T-helper 17 cell (primary cell): Measurements from ENCODE around the gene ENGASE. TPM values are rescaled to one million over a fixed set of nuclear protein-coding genes. Genes with fewer than 3 reads are reported as not detected.

Source experiments
- ATAC-seq: fragments of 150-1000 bp; cut with Tn5 transposase; 2 replicates; pipeline ENCODE4 v1.10.0; 2021; ENCODE audit warnings: mild to moderate bottlenecking, moderate library complexity
- DNase-seq, 3 donors: peaks; one replicate each; pipeline versions ENCODE4 v3.0.0 to v3.0.0-alpha.2; 2020 to 2021
- H3K9me3 ChIP-seq: one replicate; pipeline ENCODE4 v1.7.0; 2013; ENCODE audit warnings: low read length, mild to moderate bottlenecking; ENCODE audit not compliant: control insufficient read depth, poor library complexity, severe bottlenecking
- H3K27ac Mint-ChIP-seq: one replicate; pipeline ENCODE4 v1.8.0; 2022; ENCODE audit warnings: mild to moderate bottlenecking, moderate library complexity, mixed read lengths
- H3K27me3 Mint-ChIP-seq: one replicate; pipeline ENCODE4 v1.8.0; 2022; ENCODE audit warnings: mixed read lengths
- H3K36me3 Mint-ChIP-seq: one replicate; pipeline ENCODE4 v1.8.0; 2022; ENCODE audit warnings: low read depth, mixed read lengths
- H3K4me1 Mint-ChIP-seq: one replicate; pipeline ENCODE4 v1.8.0; 2022; ENCODE audit warnings: mild to moderate bottlenecking, mixed read lengths
- H3K4me3 Mint-ChIP-seq: one replicate; pipeline ENCODE4 v1.8.0; 2022; ENCODE audit warnings: mild to moderate bottlenecking, moderate library complexity, mixed read lengths
- total RNA-seq, 4 donors: library from RNA in 2 of 4; stranded (reverse) in 2 of 4; gene quantifications; one replicate each; pipeline ENCODE4 v1.2.3 and lab custom pipeline; 2022 to 2026

The ENGASE gene
- total RNA-seq, 2 donors from 2014 or later, result 56.2 to 60.1 TPM

- H3K4me3 Mint-ChIP-seq, result no peak overlapping the region
- H3K9me3 ChIP-seq, result no peaks in the 10 kb centered on the region
- peaks cover 38% of the 10 kb centered on the region for H3K27me3 Mint-ChIP-seq
- H3K27ac Mint-ChIP-seq, result peak overlapping the region; percentile 63
- ATAC-seq (no peak), DNase-seq (no peak)
- H3K36me3 Mint-ChIP-seq, result no peaks in the 10 kb centered on the region
- peaks cover 5% of the 10 kb centered on the region for H3K4me1 Mint-ChIP-seq
These were observed 16.6 kb downstream of the ENGASE start for GRCh38 chr17:79091226-79091670.

- H3K9me3 ChIP-seq, result no peaks in the 10 kb centered on the region
- no peak for DNase-seq
- Mint-ChIP-seq H3K27ac (peak overlapping the region; percentile 63), H3K36me3 (no peaks in the 10 kb centered on the region), H3K4me3 (no peak overlapping the region), H3K27me3 (peaks cover 42% of the 10 kb centered on the region), H3K4me1 (peaks cover 5% of the 10 kb centered on the region)
- ATAC-seq, result no peak
These were observed 17.9 kb downstream of the ENGASE start for GRCh38 chr17:79092567-79092966.

GRCh38 chr17:79093270-79093669 is 18.6 kb downstream of the ENGASE start:
- no peak for ATAC-seq

GRCh38 chr17:79094261-79094660 is 19.6 kb downstream of the ENGASE start:
- no peak overlapping the region for H3K27ac Mint-ChIP-seq
- DNase-seq (no peak), ATAC-seq (no peak)
- H3K36me3 Mint-ChIP-seq, result peaks cover 2% of the 10 kb centered on the region
- peaks cover 56% of the 10 kb centered on the region for H3K27me3 Mint-ChIP-seq
- H3K9me3 ChIP-seq, result no peaks in the 10 kb centered on the region
- peaks cover 11% of the 10 kb centered on the region for H3K4me1 Mint-ChIP-seq
- H3K4me3 Mint-ChIP-seq, result no peak overlapping the region

More at GRCh38 chr17:79093270-79093669, 18.6 kb downstream of the ENGASE start:
- peaks cover 49% of the 10 kb centered on the region for H3K27me3 Mint-ChIP-seq
- peaks cover 2% of the 10 kb centered on the region for H3K36me3 Mint-ChIP-seq
- H3K9me3 ChIP-seq, result no peaks in the 10 kb centered on the region
- DNase-seq, result no peak
- H3K27ac Mint-ChIP-seq, result peak overlapping the region; percentile 4
- peaks cover 11% of the 10 kb centered on the region for H3K4me1 Mint-ChIP-seq
- no peak overlapping the region for H3K4me3 Mint-ChIP-seq

- Mint-ChIP-seq H3K27me3 (peaks cover 66% of the 10 kb centered on the region), H3K4me1 (peaks cover 11% of the 10 kb centered on the region), H3K36me3 (peaks cover 2% of the 10 kb centered on the region), H3K27ac (no peak overlapping the region), H3K4me3 (no peak overlapping the region)
- no peak for DNase-seq
- H3K9me3 ChIP-seq, result no peaks in the 10 kb centered on the region
- ATAC-seq, result no peak
These were observed 20.9 kb downstream of the ENGASE start for GRCh38 chr17:79095345-79096055.

GRCh38 chr17:79096477-79096876 is 21.9 kb downstream of the ENGASE start:
- Mint-ChIP-seq H3K36me3 (peaks cover 2% of the 10 kb centered on the region), H3K4me1 (peaks cover 9% of the 10 kb centered on the region), H3K4me3 (no peak overlapping the region), H3K27me3 (peaks cover 71% of the 10 kb centered on the region), H3K27ac (no peak overlapping the region)
- H3K9me3 ChIP-seq, result no peaks in the 10 kb centered on the region
- no peak for ATAC-seq
- DNase-seq, result no peak

- no peak for ATAC-seq
These were observed 22.8 kb downstream of the ENGASE start for GRCh38 chr17:79097226-79098055.

GRCh38 chr17:79098282-79098867 is 23.8 kb downstream of the ENGASE start:
- H3K4me3 Mint-ChIP-seq, result peak overlapping the region; percentile 63
- peaks cover 2% of the 10 kb centered on the region for H3K36me3 Mint-ChIP-seq
- ATAC-seq (no peak), DNase-seq (no peak)
- peaks cover 61% of the 10 kb centered on the region for H3K27me3 Mint-ChIP-seq
- no peaks in the 10 kb centered on the region for H3K9me3 ChIP-seq
- no peak overlapping the region for H3K27ac Mint-ChIP-seq
- H3K4me1 Mint-ChIP-seq, result peaks cover 6% of the 10 kb centered on the region

More at GRCh38 chr17:79097226-79098055, 22.8 kb downstream of the ENGASE start:
- Mint-ChIP-seq H3K27ac (no peak overlapping the region), H3K36me3 (peaks cover 2% of the 10 kb centered on the region), H3K4me1 (peaks cover 7% of the 10 kb centered on the region), H3K27me3 (peaks cover 62% of the 10 kb centered on the region), H3K4me3 (peak overlapping the region; percentile 63)
- H3K9me3 ChIP-seq, result no peaks in the 10 kb centered on the region
- DNase-seq, result no peak

GRCh38 chr17:79100405-79100804 is 25.8 kb downstream of the ENGASE start:
- ATAC-seq, result no peak
- Mint-ChIP-seq H3K27ac (no peak overlapping the region), H3K4me3 (no peak overlapping the region), H3K27me3 (peaks cover 56% of the 10 kb centered on the region), H3K4me1 (peaks cover 6% of the 10 kb centered on the region), H3K36me3 (peaks cover 2% of the 10 kb centered on the region)
- DNase-seq, result no peak
- H3K9me3 ChIP-seq, result no peaks in the 10 kb centered on the region

GRCh38 chr17:79101111-79101673 is 26.6 kb downstream of the ENGASE start:
- H3K4me3 Mint-ChIP-seq, result no peak overlapping the region
- H3K4me1 Mint-ChIP-seq, result peaks cover 6% of the 10 kb centered on the region
- no peak for DNase-seq
- peaks cover 2% of the 10 kb centered on the region for H3K36me3 Mint-ChIP-seq
- no peak for ATAC-seq
- H3K9me3 ChIP-seq, result no peaks in the 10 kb centered on the region
- H3K27me3 Mint-ChIP-seq, result peaks cover 49% of the 10 kb centered on the region
- no peak overlapping the region for H3K27ac Mint-ChIP-seq

GRCh38 chr17:79102214-79102613 is 27.6 kb downstream of the ENGASE start:
- Mint-ChIP-seq H3K4me1 (peaks cover 6% of the 10 kb centered on the region), H3K36me3 (peaks cover 2% of the 10 kb centered on the region), H3K27ac (no peak overlapping the region), H3K27me3 (peaks cover 46% of the 10 kb centered on the region), H3K4me3 (no peak overlapping the region)
- ATAC-seq (no peak), DNase-seq (no peak)
- no peaks in the 10 kb centered on the region for H3K9me3 ChIP-seq

- H3K27me3 Mint-ChIP-seq, result peaks cover 33% of the 10 kb centered on the region
- no peak overlapping the region for H3K27ac Mint-ChIP-seq
- DNase-seq (no peak), ATAC-seq (no peak)
- no peak overlapping the region for H3K4me3 Mint-ChIP-seq
- H3K4me1 Mint-ChIP-seq, result peaks cover 3% of the 10 kb centered on the region
- no peaks in the 10 kb centered on the region for H3K9me3 ChIP-seq
- H3K36me3 Mint-ChIP-seq, result no peaks in the 10 kb centered on the region
These were observed 30.4 kb downstream of the ENGASE start for GRCh38 chr17:79104898-79105600.
